SK-N-SH (cell line): ENCODE results near the gene BRCA2. TPM values are rescaled to one million over a fixed set of nuclear protein-coding genes. Genes with fewer than 3 reads are reported as not detected.

Experiments
- CTCF ChIA-PET: fragments of 300-600, 350-600 bp; formaldehyde crosslinking; extraction: SDS; loops from one replicate; lab custom pipeline; 2021; lab: Yijun Ruan, JAX
- POLR2A ChIA-PET: fragments of 350-600 bp; sonication (Branson Sonifier 250); formaldehyde crosslinking; extraction: SDS; loops from one replicate; lab custom pipeline; 2020; ENCODE audit warnings: antibody characterized with exemption, inconsistent platforms; lab: Yijun Ruan, JAX
- DNase-seq: peaks from one replicate; pipeline ENCODE4 v3.0.0; 2012
- H2AFZ ChIP-seq: fragments of 200-600 bp; sonication (generic); 2 replicates; pipeline ENCODE4 v1.8.1; 2016; ENCODE audit warnings: antibody characterized with exemption, mild to moderate bottlenecking, low read depth
- H3F3A ChIP-seq: fragments of 200-600 bp; sonication (generic); replicated peaks from 2 replicates; pipeline ENCODE3; 2016; ENCODE audit warnings: antibody characterized with exemption, mild to moderate bottlenecking; ENCODE audit not compliant: insufficient read depth
- H3K27ac ChIP-seq, 2 experiments: fragments of 200-500 bp in 1 of 2; fragments of 200-600 bp in 1 of 2; sonication (Bioruptor generic) in 1 of 2; sonication (generic), shearing (Covaris generic) in 1 of 2; 2 replicates each; pipeline versions ENCODE4 v1.5.1 to v1.6.1; 2014 to 2016; ENCODE audit warnings: low read depth in 2 of 2, inconsistent platforms in 1 of 2, low read length in 1 of 2, mild to moderate bottlenecking in 1 of 2, mixed read lengths in 1 of 2
- H3K27me3 ChIP-seq: fragments of 200-600 bp; sonication (generic), shearing (Covaris generic); 2 replicates; pipeline ENCODE4 v1.6.1; 2016; ENCODE audit warnings: mixed run types; ENCODE audit not compliant: insufficient read depth
- H3K36me3 ChIP-seq, 2 experiments: fragments of 200-500 bp in 1 of 2; fragments of 200-600 bp in 1 of 2; sonication (Bioruptor generic) in 1 of 2; sonication (generic) in 1 of 2; replicated peaks in 1 of 2; 2 replicates each; pipeline versions ENCODE3 to v1.5.1; 2014 to 2016; ENCODE audit warnings: low read length in 1 of 2, mild to moderate bottlenecking in 1 of 2; ENCODE audit not compliant: insufficient read depth in 2 of 2, control insufficient read depth in 1 of 2
- H3K4me1 ChIP-seq, 2 experiments: fragments of 200-500 bp in 1 of 2; fragments of 200-600 bp in 1 of 2; sonication (Bioruptor generic) in 1 of 2; sonication (generic), shearing (Covaris generic) in 1 of 2; 2 replicates each; pipeline versions ENCODE4 v1.5.1 to v1.6.1; 2014 to 2016; ENCODE audit warnings: low read depth in 1 of 2, low read length in 1 of 2, mixed run types in 1 of 2; ENCODE audit not compliant: insufficient read depth in 2 of 2, control insufficient read depth in 1 of 2
- H3K4me2 ChIP-seq: fragments of 200-600 bp; sonication (generic), shearing (Covaris generic); 2 replicates; pipeline ENCODE4 v1.6.1; 2017; ENCODE audit warnings: mixed run types
- H3K4me3 ChIP-seq, 2 experiments: fragments of 200-500 bp in 1 of 2; fragments of 200-600 bp in 1 of 2; sonication (Bioruptor generic) in 1 of 2; sonication (generic), shearing (Covaris generic) in 1 of 2; 2 replicates each; pipeline versions ENCODE4 v1.5.1 to v1.8.1; 2014 to 2016; ENCODE audit warnings: low read depth in 2 of 2, inconsistent platforms in 1 of 2, low read length in 1 of 2, mild to moderate bottlenecking in 1 of 2, mixed read lengths in 1 of 2, moderate library complexity in 1 of 2
- H3K79me2 ChIP-seq: fragments of 200-600 bp; sonication (generic); 2 replicates; pipeline ENCODE4 v1.8.1; 2017; ENCODE audit warnings: mild to moderate bottlenecking; ENCODE audit not compliant: insufficient read depth
- H3K9ac ChIP-seq: fragments of 200-600 bp; sonication (generic); 2 replicates; pipeline ENCODE4 v1.6.1; 2017; ENCODE audit warnings: mixed run types
- H3K9me2 ChIP-seq: fragments of 200-600 bp; sonication (generic); 2 replicates; pipeline ENCODE4 v1.6.1; 2017; ENCODE audit warnings: mixed run types
- H3K9me3 ChIP-seq: fragments of 200-600 bp; sonication (generic); 2 replicates; pipeline ENCODE4 v1.6.1; 2017; ENCODE audit warnings: mixed run types, mild to moderate bottlenecking, moderate library complexity
- H4K20me1 ChIP-seq: fragments of 200-600 bp; sonication (generic); 2 replicates; pipeline ENCODE4 v1.6.1; 2017; ENCODE audit warnings: mild to moderate bottlenecking, mixed run types; ENCODE audit not compliant: insufficient read depth
- CHD2 ChIP-seq: fragments of 150-350 bp; IDR thresholded peaks from 2 replicates; pipeline ENCODE4 v1.6.1; 2018; ENCODE audit warnings: low read length; ENCODE audit not compliant: partially characterized antibody
- ELF1 ChIP-seq: IDR thresholded peaks from 2 replicates; pipeline ENCODE4 v1.4.0; 2012
- EP300 ChIP-seq, 2 experiments: IDR thresholded peaks; 2 replicates each; pipeline versions ENCODE4 v1.4.0 to v1.6.1; 2012; ENCODE audit warnings: borderline replicate concordance in 1 of 2, low read depth in 1 of 2, low read length in 1 of 2
- EZH2phosphoT487 ChIP-seq: fragments of 200-600 bp; sonication (generic); IDR thresholded peaks from 2 replicates; pipeline ENCODE4 v1.6.1; 2017; ENCODE audit warnings: low read depth, mixed run types, mild to moderate bottlenecking, antibody characterized with exemption, moderate library complexity, borderline replicate concordance
- FOXM1 ChIP-seq: IDR thresholded peaks from 2 replicates; pipeline ENCODE4 v1.4.0; 2012; ENCODE audit warnings: low read depth, mild to moderate bottlenecking
- GABPA ChIP-seq: IDR thresholded peaks from 2 replicates; pipeline ENCODE4 v1.4.0; 2012; ENCODE audit warnings: low read depth, mild to moderate bottlenecking
- MEF2A ChIP-seq: IDR thresholded peaks from 2 replicates; pipeline ENCODE4 v1.4.0; 2012; ENCODE audit warnings: low read depth, borderline replicate concordance
- MXI1 ChIP-seq: IDR thresholded peaks from 2 replicates; pipeline ENCODE4 v1.6.1; 2012; ENCODE audit warnings: mild to moderate bottlenecking, low read depth, low read length, improper control_type of control experiment
- POLR2AphosphoS5 ChIP-seq: IDR thresholded peaks from 2 replicates; pipeline ENCODE4 v1.6.1; 2012; ENCODE audit warnings: low read depth, low read length
- RAD21 ChIP-seq: IDR thresholded peaks from 2 replicates; pipeline ENCODE4 v1.6.1; 2012; ENCODE audit warnings: mild to moderate bottlenecking, low read length
- RCOR1 ChIP-seq: fragments of 150-350 bp; IDR thresholded peaks from 2 replicates; pipeline ENCODE4 v1.6.1; 2017; ENCODE audit warnings: antibody characterized with exemption, low read length
- RXRA ChIP-seq: IDR thresholded peaks from 2 replicates; pipeline ENCODE4 v1.4.0; 2012; ENCODE audit warnings: low read depth, mild to moderate bottlenecking, borderline replicate concordance
- SIN3A ChIP-seq: IDR thresholded peaks from 2 replicates; pipeline ENCODE4 v1.6.1; 2012; ENCODE audit warnings: low read depth, mild to moderate bottlenecking, low read length, moderate library complexity, borderline replicate concordance
- TAF1 ChIP-seq: IDR thresholded peaks from 2 replicates; pipeline ENCODE4 v1.6.1; 2012; ENCODE audit warnings: low read depth, mild to moderate bottlenecking, low read length, moderate library complexity, borderline replicate concordance
- TCF12 ChIP-seq: IDR thresholded peaks from 2 replicates; pipeline ENCODE4 v1.4.0; 2012
- WGBS: methylation state at CpG from one replicate; pipeline ENCODE4 v1.1.6; 2017; ENCODE audit warnings: low lambda C conversion rate; 5-methylcytosine and 5-hydroxymethylcytosine counted together
- polyA plus RNA-seq, 3 experiments: library from polyadenylated mRNA; depleted of rRNA; stranded (reverse); fragments of >200 nt; gene quantifications; 2 replicates each; pipeline ENCODE4 v1.2.3, GENCODE V29; 2012
- TF ChIP-seq, protein P1 (sequence below): IDR thresholded peaks from 2 replicates; pipeline ENCODE4; 2012
- TF ChIP-seq, protein P2 (sequence below): IDR thresholded peaks from 2 replicates; pipeline ENCODE4 v1.4.0; 2012; ENCODE audit warnings: low read depth
- TF ChIP-seq, protein P3 (sequence below): IDR thresholded peaks from 2 replicates; pipeline ENCODE4 v1.6.1; 2012; ENCODE audit warnings: mild to moderate bottlenecking, low read depth, low read length, moderate library complexity

Gene BRCA2
- polyA plus RNA-seq, 1 of the 3 experiments (the other 2 are of a cell fraction), result 1.6 TPM

DNA sequence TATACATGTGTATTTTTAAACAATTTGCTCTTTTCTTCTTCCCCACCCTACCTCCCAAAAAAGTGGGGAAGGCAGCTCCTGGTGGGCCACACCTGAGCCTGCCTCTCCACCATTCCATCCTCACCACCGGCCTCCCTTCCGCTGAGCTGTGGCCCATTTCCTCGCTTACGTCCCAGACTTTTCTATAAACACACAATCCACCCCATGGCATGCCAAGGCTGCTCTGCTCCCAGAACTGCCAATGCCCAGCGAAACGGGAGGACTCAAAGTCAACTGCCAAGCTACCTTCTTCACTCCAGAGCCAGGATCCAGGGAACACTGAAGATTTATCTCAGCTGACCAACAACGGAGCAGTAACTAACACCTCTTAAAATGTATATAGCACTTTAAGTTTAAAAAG lies 109.8 kb downstream of the BRCA2 start:
- no peaks in the 10 kb centered on the region for H3K9me2 ChIP-seq
- POLR2A ChIA-PET, result no interaction called here
- H4K20me1 ChIP-seq, result no peaks in the 10 kb centered on the region
- no peak for DNase-seq
- CTCF ChIA-PET, result interaction anchor here (1.0 to 1.5 kb wide), 3 partner anchors 10 to 515 kb away, joined by 3 to 4 read pairs (median 3); no protein-coding TSS in a partner anchor
- H3K36me3 ChIP-seq, result peaks cover 0 to 3% of the 10 kb centered on the region in 2 experiments
- 96% methylated on average over 7 of the region's 7 CpGs for WGBS
- no peak overlapping the region for H3K4me3 ChIP-seq
- no peaks in the 10 kb centered on the region for H3F3A ChIP-seq
- no peak overlapping the region for H2AFZ ChIP-seq
- H3K27ac ChIP-seq, result no peak overlapping the region
- no peak overlapping the region for H3K9ac ChIP-seq
- no peaks in the 10 kb centered on the region for H3K9me3 ChIP-seq
- no peaks in the 10 kb centered on the region for H3K79me2 ChIP-seq
- H3K4me1 ChIP-seq, result peaks cover 0 to 14% of the 10 kb centered on the region in 2 experiments; a peak in 2 of 4 replicates
- TF ChIP-seq EP300 (IDR thresholded peaks at IDR 0.05; ENCODE audit: borderline replicate concordance in 1 of 2, low read depth in 1 of 2, low read length in 1 of 2) (no peak), CHD2 (no peak), RCOR1 (no peak), TCF12 (no peak), MXI1 (no peak), RXRA (no peak)
- TF ChIP-seq, protein P1, sequence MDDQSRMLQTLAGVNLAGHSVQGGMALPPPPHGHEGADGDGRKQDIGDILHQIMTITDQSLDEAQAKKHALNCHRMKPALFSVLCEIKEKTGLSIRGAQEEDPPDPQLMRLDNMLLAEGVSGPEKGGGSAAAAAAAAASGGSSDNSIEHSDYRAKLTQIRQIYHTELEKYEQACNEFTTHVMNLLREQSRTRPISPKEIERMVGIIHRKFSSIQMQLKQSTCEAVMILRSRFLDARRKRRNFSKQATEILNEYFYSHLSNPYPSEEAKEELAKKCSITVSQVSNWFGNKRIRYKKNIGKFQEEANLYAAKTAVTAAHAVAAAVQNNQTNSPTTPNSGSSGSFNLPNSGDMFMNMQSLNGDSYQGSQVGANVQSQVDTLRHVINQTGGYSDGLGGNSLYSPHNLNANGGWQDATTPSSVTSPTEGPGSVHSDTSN, result no peak
- TF ChIP-seq, protein P2, sequence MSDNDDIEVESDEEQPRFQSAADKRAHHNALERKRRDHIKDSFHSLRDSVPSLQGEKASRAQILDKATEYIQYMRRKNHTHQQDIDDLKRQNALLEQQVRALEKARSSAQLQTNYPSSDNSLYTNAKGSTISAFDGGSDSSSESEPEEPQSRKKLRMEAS, result no peak
- TF ChIP-seq, all 33 proteins: peak for 0
- Histone ChIP-seq H3K4me2 (no peak overlapping the region), H3K27me3 (no peaks in the 10 kb centered on the region)

DNA sequence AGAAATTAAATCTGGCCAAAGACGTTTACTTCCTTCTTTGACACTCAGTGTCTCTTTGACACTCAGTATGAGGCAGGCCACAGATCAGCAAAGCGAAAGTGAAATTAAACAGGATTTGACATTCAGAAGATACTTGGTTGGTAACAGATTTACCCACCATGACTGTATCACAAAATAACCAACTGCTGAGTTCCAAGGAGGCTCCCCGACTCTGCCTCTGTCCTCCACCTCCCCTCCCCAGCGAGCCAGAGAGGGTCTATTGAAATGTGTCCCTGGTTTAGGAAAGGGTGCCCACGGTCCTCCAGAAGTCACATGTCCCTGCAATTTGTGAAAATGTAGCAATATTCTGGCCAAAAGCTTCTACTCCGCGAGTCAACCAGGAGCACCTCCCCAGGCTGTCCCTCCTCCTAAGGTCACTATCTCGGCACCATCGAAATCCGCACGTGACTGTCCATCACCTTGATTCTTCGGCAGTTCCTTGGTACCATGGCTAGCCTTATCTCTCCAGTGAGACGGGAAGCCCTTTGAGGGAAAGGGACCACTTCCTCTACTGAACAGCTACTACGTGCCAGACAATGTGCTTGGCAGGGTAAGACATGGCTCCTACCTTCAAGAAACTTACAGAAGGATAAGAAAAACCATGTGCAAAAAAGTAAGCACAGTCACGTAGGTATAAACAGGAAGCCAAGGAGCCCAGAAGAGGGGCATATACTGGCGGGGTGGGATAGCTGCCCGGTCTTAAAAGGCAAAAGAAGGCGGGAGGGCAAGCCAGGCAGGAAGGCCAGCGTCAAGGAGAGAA lies 111.1 kb downstream of the BRCA2 start:
- H2AFZ ChIP-seq, result no peak overlapping the region; the same call in 1 of the 2 replicates

More for the DNA sequence above, 111.1 kb downstream of the BRCA2 start:
- DNase-seq, result no peak
- no peak for TF ChIP-seq POLR2AphosphoS5
- no peak for TF ChIP-seq TAF1
- TF ChIP-seq, protein P2, result no peak
- no peak for TF ChIP-seq FOXM1
- TF ChIP-seq EZH2phosphoT487, result no peak
- TF ChIP-seq SIN3A, result no peak
- TF ChIP-seq RXRA, result no peak
- no peak for TF ChIP-seq ELF1
- TF ChIP-seq, protein P3, sequence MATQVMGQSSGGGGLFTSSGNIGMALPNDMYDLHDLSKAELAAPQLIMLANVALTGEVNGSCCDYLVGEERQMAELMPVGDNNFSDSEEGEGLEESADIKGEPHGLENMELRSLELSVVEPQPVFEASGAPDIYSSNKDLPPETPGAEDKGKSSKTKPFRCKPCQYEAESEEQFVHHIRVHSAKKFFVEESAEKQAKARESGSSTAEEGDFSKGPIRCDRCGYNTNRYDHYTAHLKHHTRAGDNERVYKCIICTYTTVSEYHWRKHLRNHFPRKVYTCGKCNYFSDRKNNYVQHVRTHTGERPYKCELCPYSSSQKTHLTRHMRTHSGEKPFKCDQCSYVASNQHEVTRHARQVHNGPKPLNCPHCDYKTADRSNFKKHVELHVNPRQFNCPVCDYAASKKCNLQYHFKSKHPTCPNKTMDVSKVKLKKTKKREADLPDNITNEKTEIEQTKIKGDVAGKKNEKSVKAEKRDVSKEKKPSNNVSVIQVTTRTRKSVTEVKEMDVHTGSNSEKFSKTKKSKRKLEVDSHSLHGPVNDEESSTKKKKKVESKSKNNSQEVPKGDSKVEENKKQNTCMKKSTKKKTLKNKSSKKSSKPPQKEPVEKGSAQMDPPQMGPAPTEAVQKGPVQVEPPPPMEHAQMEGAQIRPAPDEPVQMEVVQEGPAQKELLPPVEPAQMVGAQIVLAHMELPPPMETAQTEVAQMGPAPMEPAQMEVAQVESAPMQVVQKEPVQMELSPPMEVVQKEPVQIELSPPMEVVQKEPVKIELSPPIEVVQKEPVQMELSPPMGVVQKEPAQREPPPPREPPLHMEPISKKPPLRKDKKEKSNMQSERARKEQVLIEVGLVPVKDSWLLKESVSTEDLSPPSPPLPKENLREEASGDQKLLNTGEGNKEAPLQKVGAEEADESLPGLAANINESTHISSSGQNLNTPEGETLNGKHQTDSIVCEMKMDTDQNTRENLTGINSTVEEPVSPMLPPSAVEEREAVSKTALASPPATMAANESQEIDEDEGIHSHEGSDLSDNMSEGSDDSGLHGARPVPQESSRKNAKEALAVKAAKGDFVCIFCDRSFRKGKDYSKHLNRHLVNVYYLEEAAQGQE, result no peak
- TF ChIP-seq CHD2, result no peak
- TF ChIP-seq GABPA, result no peak
- TF ChIP-seq RAD21, result no peak
- TF ChIP-seq MEF2A, result no peak
- no peak overlapping the region for H3K9ac ChIP-seq
- H3K9me2 ChIP-seq, result no peaks in the 10 kb centered on the region
- H3F3A ChIP-seq, result no peaks in the 10 kb centered on the region
- ChIA-PET POLR2A (no interaction called here), CTCF (interaction anchor here (0.8 kb wide), 1 partner anchor 16 kb away, joined by 4 read pairs; no protein-coding TSS in a partner anchor)
- peak overlapping the region; percentile 71 to 83 for H3K4me3 ChIP-seq
- no peaks in the 10 kb centered on the region for H3K79me2 ChIP-seq
- WGBS, result 90% methylated on average over 19 of the region's 19 CpGs
- H3K9me3 ChIP-seq, result no peaks in the 10 kb centered on the region
- H3K4me1 ChIP-seq, result peaks cover 0 to 14% of the 10 kb centered on the region in 2 experiments; a peak in 2 of 4 replicates
- H3K36me3 ChIP-seq, result peaks cover 0 to 3% of the 10 kb centered on the region in 2 experiments
- no peak overlapping the region for H3K27ac ChIP-seq
- H4K20me1 ChIP-seq, result no peaks in the 10 kb centered on the region
- H3K4me2 ChIP-seq, result peak overlapping the region; percentile 89
- H3K27me3 ChIP-seq, result no peaks in the 10 kb centered on the region
